Right lung (tissue), 5 donors: ENCODE results near the gene FAM3B. TPM values are rescaled to one million over a fixed set of nuclear protein-coding genes. Genes with fewer than 3 reads are reported as not detected.
"Not testable (repeated sequence)": the region's sequence is repeated elsewhere in the genome, so short reads cannot be mapped to it uniquely, and the experiment has no call there.

Experiments
- DNase-seq, 2 donors: peaks; one replicate each; pipeline ENCODE4 v3.0.0-alpha.2; 2013
- polyA plus RNA-seq, 5 donors: library from polyadenylated mRNA; unstranded; fragments of 120-200 nt; gene quantifications; one replicate each; pipeline versions ENCODE4 v1.2.1 to v1.2.3, GENCODE V29; 2013; ENCODE audit warnings: inconsistent platforms in 1 of 5, low replicate concordance in 1 of 5; ENCODE audit not compliant: insufficient read length in 5 of 5, insufficient read depth in 1 of 5

Gene FAM3B
- polyA plus RNA-seq, 5 donors: 8.6 to 24.0 (median 14.3) TPM

DNA sequence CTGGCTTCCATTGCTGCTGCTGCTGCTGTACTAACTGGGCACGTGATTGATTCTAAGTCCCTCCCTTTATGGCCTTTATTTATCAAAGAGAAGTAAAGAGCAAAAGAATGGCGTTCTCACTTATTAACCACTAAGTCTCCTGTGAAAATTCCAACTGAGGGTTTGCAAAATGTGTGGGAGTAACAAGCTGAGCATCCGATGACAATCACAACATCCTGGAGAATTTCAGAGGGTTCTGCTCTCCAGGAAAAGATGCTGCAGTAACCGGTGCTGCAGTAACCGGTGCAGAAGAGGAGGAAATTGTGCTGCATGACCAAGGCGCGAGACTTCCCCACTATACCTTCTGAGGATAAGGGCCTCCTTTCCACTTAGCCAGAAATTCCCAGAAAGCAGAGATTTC, 32.5 kb downstream of the FAM3B start:
- no peak for DNase-seq

DNA sequence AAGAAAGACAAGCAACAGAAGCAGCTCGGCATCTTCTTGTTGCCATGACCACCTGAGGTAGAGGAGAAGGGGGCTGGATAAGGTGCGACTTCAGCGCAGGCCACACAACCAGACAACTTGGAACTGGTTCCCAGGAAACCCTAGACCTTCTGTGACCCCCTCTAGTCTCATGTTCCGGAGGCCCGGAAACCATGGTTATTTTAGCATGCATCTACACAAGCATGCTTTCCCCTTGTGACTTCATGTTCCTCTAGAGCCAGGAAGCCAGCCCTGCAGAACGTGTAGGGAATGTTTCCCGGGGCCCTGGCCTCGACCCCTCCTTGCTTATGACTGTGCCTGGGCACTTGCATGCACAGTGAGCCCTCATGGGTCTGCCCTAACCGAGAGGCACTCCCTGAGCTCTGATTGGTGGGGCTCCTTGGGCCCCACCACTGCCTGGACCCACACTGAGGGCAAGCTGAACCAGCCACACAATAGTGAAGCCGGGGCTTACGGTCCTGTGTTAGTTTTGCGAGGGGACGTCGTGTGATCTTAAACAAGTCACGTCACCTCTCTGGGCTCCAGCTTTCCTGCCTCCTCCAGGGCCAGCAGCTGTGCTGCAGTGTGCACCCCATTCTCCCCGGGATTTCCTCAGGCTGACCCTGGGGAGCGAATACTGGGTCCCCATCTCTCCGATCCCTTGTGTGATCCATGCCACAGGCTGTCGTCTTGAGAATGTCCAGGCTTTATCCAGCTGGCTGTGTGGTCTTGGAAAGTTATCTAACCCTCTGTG, 33.2 kb downstream of the FAM3B start:
- no peak for DNase-seq

DNA sequence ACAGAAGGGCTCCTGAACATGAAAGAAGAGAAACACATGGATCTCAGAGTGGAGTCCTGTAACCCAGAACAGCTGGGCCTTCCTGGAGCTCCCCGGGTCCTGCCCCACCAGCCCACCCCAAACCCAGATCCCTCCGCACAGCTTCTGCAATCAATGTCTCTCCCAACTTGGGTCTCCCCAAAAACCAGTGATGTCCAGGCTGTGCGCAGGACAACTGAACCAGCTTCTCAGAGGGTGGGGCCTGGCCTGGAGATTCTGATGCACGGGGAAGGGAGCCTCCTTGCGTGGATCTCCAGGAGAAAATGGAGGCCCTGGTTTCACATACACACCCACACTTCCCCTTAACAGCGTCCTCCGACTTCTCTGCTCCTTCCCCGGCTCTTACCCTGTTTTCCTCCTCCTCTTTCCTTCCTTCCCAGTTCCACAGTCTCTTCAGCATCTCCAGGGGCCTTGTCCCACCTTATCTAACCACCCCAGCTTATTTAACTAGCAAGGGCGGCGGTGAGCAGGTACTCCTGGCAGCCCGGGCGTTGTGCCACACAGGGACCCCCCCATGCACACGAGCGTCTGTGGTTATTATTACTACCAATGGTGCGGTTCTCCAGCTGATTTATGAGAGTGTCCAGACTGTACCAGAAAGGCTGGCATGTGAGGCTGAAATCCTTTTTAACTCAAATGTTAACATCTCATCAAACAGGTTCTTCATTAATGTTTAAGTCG, 34.0 kb downstream of the FAM3B start:
- DNase-seq: no peak

DNA sequence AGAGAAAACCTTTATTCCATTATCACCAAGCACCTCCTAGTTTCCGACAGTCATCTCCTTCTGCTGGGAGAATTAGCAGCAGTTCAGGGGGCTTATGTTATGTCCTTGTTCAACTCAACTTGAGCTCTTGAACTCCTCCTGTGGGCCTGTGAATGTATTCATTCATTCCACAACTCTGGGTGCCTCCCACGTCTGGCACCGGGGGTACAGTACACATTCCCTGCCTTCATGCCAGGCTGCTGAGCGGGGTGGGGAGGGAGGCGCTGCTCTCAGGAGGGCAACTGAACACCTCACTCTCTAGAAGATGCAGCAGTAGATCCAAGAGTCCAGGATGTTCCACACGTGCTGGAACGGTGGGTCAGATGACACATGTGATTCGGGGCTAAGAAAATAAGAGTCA, 40.9 kb downstream of the FAM3B start:
- no peak for DNase-seq

DNA sequence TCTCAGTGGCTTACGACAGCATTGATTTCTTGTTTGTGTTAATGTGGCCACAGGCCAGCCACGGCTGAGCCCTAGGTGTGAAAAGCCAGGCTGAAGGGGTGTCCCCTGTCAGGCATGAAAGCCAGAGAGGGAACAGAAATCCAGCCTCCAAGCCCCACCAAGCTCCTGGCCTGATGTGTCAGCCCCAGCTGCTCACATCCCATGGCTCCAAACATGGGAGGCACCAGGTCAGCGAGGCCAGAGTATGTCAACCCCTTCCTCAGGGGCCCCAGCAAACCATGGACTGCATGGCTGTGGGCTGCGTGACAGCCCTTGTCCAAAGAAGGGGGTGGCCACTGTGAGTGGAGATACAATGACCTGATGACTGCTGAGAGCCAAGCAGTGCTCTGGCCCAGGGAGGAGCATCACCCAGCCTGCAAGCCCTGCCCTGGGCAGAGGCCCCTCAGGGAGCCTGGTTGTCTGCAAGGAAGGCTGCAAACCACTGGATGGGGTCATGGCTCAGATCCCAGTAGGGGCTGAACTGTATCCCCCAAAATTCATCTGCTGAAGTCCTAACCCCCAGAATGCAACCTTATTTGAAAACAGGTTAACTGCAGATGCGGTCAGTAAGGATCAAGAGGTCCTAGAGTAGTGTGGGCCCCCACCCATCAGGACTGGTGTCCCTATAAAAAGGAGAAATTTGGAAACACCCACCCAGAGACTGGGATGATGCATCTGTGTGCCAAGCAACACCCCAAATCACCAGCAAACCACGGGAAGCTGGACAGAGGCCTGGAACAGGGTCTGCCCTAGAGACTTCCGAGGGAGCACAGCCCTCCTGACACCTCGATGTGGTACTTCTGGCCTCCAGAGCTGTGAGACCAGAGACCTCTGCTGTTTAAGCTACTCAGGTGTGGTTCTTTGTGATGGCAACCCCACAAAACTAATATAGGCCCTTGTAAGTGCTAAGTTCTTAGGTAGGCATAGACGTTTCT, 41.9 kb downstream of the FAM3B start:
- DNase-seq: no peak

DNA sequence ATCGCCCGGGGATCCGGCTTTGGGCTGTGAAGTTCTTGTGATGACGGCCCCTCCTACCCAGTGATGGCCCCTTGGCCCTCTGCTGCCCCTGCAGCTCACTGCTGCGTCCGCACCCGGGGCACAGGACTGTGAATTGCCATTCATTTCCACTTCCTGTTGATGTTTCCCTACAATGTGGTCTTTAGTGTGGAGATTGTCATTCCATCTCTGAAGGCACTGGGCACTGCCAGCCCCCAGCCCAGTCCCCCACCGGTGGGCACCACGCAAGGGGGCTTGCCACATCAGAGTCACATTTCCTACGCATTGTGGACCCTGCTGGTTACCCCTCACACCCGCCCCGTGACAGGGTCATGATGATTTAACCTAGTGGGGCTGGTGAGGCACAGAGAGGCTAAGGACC, 42.7 kb downstream of the FAM3B start:
- DNase-seq: no peak

DNA sequence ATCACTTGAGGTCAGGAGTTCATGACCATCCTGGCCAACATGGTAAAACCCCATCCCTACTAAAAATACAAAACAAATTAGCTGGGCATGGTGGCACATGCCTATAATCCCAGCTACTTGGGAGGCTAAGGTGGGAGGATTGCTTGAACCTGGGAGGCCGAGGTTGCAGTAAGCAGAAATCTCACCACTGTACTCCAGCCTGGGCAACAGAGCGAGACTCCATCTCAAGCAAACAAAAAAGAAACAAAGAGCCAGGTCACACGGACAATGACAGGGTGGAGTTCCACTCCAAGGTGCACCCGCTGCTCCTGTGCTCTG, 43.1 kb downstream of the FAM3B start:
- DNase-seq: not testable (repeated sequence)

DNA sequence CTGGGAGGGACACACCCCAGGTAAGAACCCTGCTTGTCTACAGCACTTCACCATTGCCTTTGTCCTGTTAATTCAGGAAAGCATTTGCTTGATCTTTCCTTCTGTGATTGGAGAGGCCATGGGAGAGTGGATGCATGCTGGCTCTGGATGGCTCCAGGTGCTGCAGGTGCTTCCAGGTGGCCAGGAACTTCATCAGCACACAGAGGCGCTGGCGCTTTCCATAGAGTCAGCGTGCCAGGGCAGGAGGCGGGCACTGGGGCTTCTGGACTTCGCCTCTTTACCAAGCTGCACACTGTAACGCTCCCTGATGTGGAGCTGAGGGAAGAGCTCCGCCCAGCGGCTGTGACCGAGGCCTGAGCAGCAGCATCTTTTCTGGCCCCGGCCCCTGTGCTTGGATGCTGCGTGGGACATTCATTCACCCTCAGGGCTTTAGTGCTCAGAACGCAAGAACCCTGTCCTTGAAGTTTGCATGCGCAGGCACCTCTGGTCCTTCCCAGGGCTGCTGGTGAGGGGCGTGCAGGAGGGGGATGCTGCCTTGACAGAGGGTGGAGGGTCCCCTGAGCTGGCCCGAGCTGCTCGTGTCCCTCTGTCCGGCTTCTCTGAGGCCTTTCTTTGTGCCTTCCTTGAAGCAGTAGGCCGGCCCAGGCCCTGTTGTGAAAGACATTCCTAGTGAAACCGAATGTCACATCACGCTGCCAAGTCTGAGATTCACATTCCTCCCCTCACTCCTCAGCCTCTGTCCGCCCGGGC, 43.6 kb downstream of the FAM3B start:
- DNase-seq: peak in 1 of 2 donors; percentile 39

DNA sequence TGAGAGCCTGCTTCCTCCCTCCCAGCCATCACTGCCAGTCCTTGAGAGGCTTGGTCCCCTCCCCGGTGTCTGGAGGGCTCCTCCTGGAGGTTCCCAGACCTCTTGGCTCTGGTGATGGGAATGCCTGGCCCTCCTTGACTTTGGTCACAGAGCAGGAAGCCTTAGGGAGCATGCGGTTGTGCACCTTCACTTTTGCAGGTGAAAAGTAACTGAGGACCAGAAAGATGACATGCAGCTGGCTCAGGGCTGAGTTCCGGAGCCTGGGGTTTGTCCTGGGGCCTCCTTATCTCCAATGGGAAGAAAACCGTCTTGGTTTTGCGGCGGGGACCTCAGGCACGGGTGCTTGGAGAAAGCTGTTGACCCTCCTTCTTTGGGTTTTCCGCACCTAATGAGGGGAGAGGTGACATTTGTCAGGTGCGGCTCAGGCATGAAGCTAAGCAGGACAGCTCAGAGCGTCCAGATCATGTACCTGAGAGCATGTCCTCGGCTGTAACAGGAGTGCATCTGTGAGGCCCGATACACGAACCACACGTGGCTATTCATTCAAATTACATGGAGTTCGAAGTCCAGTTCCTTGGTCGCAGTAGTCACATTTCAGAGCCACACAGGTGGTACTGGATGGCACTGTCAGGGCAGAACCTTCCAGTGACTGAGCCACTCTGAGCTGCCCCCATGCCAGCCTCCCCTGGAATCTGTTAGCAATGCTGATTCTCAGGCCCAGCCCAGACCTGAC, 44.6 kb downstream of the FAM3B start:
- DNase-seq: no peak

DNA sequence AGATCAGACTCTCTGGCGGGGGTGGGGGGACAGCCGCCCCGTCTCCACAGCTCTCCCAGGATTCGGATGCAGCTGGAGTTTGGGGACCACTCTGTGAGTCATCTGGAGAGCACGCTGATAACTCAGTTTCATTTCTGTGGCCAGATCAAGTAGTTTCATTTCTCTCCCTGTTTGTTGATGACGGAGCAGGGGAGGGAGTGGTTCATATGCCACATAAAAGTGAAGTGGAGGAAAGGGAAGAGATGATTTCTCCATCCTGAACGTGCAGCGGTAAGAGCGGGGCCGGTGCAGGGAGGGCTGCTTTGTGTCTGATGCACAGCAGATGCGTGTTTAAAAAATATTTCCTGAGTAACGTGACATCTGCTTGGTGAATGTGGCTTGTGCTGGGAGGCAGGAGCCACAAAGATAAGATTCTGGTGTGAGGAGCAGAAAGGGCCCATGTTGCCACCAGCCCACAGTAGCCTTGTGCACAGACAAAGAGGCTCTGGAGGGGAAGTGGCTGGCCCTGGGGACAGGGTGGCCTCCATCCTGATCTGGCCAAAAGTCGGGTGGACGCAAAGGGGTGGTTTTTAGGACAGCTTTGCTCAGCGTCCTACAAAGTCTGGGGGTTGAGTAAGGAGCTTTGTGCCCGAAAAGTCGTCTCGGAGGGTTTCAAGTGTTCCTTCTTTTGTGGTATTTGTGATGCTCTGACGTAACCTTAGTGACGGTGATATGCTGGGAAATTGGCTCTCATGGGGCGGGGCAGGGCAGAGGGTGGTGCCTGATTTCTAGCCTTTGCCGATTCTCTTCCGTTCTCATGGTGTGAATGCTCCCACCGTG, 45.4 kb downstream of the FAM3B start, which contains the start of gene MX2:
Gene MX2 (plus strand): TSS at position 242 of the 819 bp plus-strand sequence. CDS start 14,880 bp downstream, outside the sequence.
- no peak for DNase-seq

DNA sequence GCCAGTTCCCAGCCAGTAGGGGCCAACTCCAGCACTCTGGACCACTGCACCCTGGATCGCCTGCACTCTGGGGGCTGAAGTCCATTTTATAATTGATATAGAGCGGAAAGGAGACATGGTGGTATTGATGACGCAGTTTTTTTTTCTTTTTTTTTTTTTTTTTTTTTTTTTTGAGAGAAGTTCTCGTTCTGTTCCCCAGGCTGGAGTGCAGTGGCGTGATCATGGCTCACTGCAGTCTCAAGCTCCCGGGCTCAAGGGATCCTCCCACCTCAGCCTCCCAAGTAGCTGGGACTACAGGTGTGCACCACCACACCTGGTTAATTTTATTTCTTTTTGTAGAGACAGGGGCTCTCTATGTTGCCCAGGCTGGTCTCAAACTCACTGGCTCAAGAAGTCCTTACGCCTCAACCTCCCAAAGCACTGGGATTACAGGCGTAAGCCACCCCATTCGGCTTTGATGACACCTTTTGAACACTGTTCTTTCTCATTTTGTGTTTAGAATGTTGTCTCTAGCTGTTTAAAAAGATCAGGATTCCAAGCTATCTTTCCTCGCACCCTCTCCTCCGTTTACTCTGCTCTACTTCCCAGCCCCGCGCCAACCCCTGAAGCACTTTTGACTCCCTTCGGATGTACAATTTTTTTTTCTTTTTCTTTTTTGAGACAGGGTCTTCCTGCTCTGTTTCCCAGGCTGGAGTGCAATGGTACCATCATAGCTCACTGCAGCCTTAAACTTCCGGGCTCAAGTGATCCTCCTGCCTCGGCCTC, 46.2 kb downstream of the FAM3B start:
- DNase-seq: no peak

DNA sequence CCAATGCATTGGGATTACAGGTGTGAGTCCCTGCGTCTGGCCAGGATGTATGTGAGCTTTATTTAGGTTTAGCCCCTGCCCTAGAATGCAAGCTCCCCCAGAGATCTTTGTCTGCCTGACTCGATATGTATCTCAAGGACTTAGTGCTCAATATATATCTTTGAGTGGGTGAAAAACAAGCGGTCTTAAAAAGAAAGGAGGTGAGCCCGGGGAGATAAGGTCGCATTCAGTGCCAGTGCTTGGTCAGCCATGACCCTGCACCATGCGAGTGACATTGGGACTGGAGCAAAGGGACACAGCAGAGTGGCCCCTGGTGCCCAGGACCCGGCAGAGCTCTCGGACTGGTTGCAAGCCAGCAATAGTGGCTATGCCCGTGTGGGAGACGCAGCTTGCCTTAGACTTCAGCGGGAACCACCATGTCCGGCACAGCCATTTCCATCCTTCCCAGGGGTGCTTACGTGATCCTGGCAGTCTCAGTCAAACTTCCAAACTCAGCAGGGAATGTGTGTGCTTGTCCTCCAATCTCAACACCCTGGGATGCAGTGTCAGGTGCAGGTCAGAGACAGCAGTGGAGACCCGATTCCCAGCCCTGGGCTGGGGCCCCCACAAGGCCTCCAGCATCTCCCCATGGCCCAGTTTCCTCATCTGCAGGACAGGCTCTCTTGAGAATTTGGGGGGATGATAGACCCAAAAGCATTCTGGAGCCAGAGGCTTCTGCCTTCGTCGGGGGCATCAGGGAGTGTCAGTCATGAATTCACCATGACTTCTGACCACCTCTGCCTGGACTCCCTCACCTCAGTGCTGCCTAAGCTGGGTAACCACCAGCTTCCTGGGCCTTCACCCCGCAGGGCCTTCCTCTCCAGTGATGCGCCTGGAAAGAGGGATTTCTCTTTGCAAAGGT, 47.0 kb downstream of the FAM3B start:
- DNase-seq: no peak

DNA sequence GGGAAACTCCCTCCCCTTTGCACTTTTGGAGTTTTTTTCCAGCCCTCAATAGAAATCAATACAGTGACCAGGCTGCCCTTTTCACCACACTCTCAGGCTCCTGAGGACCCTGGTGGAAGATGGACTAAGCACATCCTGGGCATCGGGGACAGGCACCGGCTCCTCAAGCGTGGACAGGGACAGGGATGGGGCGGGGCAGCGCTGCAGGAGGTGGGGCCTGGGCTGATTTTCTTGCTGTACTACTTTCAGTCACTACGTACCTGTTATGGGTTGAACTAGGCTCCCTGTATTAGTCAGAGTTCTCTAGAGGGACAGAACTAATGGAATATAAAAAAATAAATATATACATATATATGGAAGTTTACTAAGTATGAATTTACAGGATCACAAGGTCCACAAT, 47.7 kb downstream of the FAM3B start:
- no peak for DNase-seq

DNA sequence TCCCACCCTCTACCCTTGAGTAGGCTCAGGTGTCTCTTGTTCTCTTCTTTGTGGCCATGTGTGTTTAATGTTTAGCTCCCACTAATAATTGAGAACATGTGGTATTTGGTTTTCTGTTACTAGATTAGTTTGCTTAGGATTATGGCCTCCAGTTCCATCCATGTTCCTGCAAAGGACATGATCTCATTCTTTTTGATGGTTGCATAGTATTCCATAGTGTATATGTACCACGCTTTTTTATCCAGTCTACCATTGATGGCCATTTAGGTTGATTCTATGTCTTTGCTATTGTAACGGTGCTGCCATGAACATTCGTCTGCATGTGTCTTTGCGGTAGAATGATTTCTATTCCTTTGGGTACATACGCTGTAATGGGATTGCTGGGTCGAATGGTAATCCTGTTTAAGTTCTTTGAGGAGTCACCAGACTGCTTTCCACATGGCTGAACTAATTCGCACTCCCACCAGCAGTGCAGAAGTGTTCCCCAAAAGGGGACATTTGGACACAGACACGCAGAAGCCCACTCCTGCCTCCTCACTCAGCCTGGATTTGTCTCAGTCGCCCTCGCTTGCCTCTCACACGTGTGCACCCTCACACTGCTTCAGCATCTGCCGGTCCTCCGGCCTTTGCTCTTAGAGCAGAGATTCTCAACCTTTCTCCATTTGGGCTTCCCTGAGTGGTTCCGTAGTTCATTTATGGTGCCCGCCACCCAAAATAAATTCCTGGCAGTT, 48.9 kb downstream of the FAM3B start:
- DNase-seq: no peak

DNA sequence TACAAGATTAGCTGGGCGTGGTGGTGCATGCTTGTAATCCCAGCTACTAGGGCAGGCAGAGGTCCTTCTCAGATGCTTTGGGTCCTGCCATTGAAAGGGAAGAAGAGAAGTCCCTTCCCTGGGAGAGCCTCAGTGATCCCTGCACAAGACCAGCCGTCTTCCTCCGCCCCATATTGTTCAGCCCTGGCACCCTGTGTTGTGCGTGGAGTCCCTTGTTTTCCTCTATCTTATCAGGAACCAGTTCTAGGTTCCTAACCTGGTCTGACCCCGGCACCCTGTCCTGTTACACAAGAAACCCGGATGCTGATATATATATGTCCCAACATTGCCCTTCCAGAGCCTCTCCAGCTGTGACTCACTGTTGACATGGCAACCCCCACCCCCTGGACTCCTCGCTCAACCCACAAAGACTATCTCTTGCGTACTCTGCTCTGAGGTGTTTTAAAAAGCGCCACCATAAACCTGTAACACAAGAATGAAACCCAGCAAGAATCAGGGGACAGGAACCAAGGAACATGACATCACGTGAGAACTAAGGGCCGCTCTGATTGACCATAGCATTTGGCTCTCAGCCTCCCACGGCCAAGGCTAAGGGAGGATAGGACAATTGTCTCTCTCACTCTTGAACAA, 50.0 kb downstream of the FAM3B start:
- DNase-seq: no peak

DNA sequence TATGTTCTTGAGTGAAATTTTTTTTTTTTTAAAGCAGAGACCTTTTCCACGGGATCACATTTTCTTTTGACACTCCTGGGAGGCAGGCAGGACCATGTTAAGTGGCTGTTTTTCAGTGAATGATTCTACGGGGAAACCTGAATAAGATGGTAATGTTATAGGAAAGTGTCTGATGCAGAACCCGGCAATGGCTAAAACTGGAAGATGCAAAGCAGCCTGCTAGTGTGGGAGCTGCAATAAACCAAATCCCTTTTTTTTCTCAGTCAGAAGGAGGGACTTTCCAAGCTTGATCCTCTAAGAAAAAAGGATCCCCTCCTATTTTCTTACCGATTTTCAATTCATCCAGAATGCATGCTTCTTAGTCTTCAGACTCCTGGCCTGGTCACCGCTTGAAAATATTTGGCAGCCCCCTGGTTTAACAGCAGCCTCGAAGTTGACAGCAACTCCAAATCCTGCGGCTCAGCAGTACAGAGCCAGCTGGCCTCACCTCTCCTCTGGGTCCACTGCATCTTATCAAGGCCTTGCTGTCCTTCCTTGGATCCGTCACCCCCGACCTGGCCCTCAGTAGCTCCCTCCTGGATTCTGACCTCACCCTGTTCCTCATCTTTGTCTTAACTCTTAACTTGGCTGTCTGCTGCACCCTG, 50.8 kb downstream of the FAM3B start:
- no peak for DNase-seq
